Measurements from ENCODE around the gene FBXW7. TPM values are rescaled to one million over a fixed set of nuclear protein-coding genes. Genes with fewer than 3 reads are reported as not detected.

FBXW7 gene
- total and polyA plus RNA-seq, 2 experiments from 2014 or later = 16.2 to 43.5 TPM

DNA sequence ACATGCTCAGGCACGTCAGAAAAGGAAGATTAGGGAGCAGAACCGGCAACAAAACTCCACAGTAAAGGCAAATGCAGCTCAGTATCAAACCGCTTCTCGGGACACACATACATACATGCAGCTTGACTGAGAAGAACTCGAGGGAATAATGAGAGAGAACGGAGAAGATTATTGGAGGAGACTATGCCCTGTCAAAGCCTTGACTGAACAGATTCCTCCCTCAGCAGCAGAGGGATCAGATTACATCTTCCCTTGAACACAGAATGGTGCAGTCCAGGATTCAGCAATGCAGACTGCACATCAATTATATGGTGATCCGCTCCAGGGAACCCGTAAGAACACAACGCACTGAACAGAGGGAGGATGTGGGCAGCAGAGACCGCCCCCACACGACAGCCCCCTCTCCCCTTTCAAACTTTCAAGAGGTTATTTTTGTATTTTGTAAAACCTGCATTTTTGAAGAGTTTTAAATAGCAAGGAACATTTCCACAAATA lies 183.2 kb downstream of the FBXW7 start:
- no peaks in the 10 kb centered on the region for H3K36me3 ChIP-seq (replicated peaks; ENCODE audit: insufficient read depth, low read depth)
- no peaks in the 10 kb centered on the region for H3K27me3 ChIP-seq
- peaks cover 26% of the 10 kb centered on the region for H3K79me2 ChIP-seq
- H3K27ac ChIP-seq = peak overlapping the region; percentile 79
- peak overlapping the region; percentile 17 for H2AFZ ChIP-seq
- peak; percentile 82 for DNase-seq (ENCODE audit: low spot score)
- 31% methylated on average over 11 of the region's 11 CpGs for WGBS (ENCODE audit: low lambda C conversion rate, missing lambda C conversion rate)
- no peaks in the 10 kb centered on the region for H3K9me2 ChIP-seq (replicated peaks; ENCODE audit: insufficient read depth)
- H3K4me2 ChIP-seq = peak overlapping the region; percentile 73
- no peaks in the 10 kb centered on the region for H3K9me3 ChIP-seq (ENCODE audit: low read depth)
- H3K4me1 ChIP-seq (ENCODE audit: insufficient read depth) = no peaks in the 10 kb centered on the region
- H4K20me1 ChIP-seq (ENCODE audit: insufficient read depth, poor library complexity, severe bottlenecking) = no peaks in the 10 kb centered on the region
- H3K4me3 ChIP-seq = peak overlapping the region; percentile 32
- TF ChIP-seq EZH2phosphoT487 (IDR thresholded peaks at IDR 0.05; ENCODE audit: low read depth, severe bottlenecking, unreplicated experiment) (no peak), CTCF (IDR thresholded peaks at IDR 0.05; ENCODE audit: poor library complexity) (no peak), EZH2 (IDR thresholded peaks at IDR 0.05; ENCODE audit: borderline replicate concordance) (no peak)

GRCh38 chr4:152352215-152352614 lies 183.7 kb downstream of the FBXW7 start:
- Histone ChIP-seq H3K27me3 (no peaks in the 10 kb centered on the region), H3K4me3 (peak overlapping the region; percentile 32), H2AFZ (peak overlapping the region; percentile 12), H3K4me2 (peak overlapping the region; percentile 73), H3K79me2 (peaks cover 26% of the 10 kb centered on the region), H3K27ac (peak overlapping the region; percentile 79), H3K36me3 (replicated peaks; ENCODE audit: insufficient read depth, low read depth) (no peaks in the 10 kb centered on the region), H3K9me3 (ENCODE audit: low read depth) (no peaks in the 10 kb centered on the region), H3K9me2 (replicated peaks; ENCODE audit: insufficient read depth) (no peaks in the 10 kb centered on the region), H3K4me1 (ENCODE audit: insufficient read depth) (no peaks in the 10 kb centered on the region), H4K20me1 (ENCODE audit: insufficient read depth, poor library complexity, severe bottlenecking) (no peaks in the 10 kb centered on the region)
- no peak for TF ChIP-seq CTCF (IDR thresholded peaks at IDR 0.05; ENCODE audit: poor library complexity)
- no peak for TF ChIP-seq EZH2phosphoT487 (IDR thresholded peaks at IDR 0.05; ENCODE audit: low read depth, severe bottlenecking, unreplicated experiment)
- no peak for TF ChIP-seq EZH2 (IDR thresholded peaks at IDR 0.05; ENCODE audit: borderline replicate concordance)
- DNase-seq (ENCODE audit: low spot score) = no peak
- WGBS (ENCODE audit: low lambda C conversion rate, missing lambda C conversion rate) = 57% methylated on average over 4 of the region's 4 CpGs

DNA sequence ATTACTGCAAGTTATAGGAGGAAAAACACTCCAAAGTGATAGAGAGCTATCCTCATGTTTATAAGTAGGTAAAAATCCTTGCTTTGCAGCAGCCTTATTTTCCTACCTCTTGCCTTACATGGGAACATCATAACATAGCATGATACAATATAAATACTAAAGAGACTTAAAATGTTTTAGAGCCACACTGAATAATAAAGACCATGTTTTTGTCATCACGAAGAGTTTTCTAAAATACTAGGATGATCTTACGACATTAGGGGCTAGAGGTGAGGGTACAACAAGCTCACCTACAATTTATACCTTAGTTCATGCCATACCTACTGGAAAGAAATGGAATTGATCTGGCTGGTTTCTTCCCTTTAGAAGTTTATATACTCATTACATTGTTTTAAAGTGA lies 184.8 kb downstream of the FBXW7 start:
- Histone ChIP-seq H3K4me2 (peak overlapping the region; percentile 73), H3K9me2 (replicated peaks; ENCODE audit: insufficient read depth) (no peaks in the 10 kb centered on the region), H3K4me3 (peak overlapping the region; percentile 32), H3K79me2 (peaks cover 26% of the 10 kb centered on the region), H3K27me3 (no peaks in the 10 kb centered on the region), H2AFZ (no peak overlapping the region), H3K9me3 (ENCODE audit: low read depth) (no peaks in the 10 kb centered on the region), H3K36me3 (replicated peaks; ENCODE audit: insufficient read depth, low read depth) (no peaks in the 10 kb centered on the region), H3K4me1 (ENCODE audit: insufficient read depth) (no peaks in the 10 kb centered on the region), H4K20me1 (ENCODE audit: insufficient read depth, poor library complexity, severe bottlenecking) (no peaks in the 10 kb centered on the region), H3K27ac (no peak overlapping the region)
- TF ChIP-seq EZH2 (IDR thresholded peaks at IDR 0.05; ENCODE audit: borderline replicate concordance) (no peak), CTCF (IDR thresholded peaks at IDR 0.05; ENCODE audit: poor library complexity) (no peak), EZH2phosphoT487 (IDR thresholded peaks at IDR 0.05; ENCODE audit: low read depth, severe bottlenecking, unreplicated experiment) (no peak)
- no peak for DNase-seq (ENCODE audit: low spot score)
- WGBS (ENCODE audit: low lambda C conversion rate, missing lambda C conversion rate) = 86% methylated on average over 2 of the region's 2 CpGs

Data from hepatocyte (in vitro differentiated cells).